Adrenal gland (tissue), 5 donors: Measurements from ENCODE around the gene SSTR4.

Experiments
- CTCF ChIP-seq, 6 experiments: fragments of 450-650 bp in 4 of 6; fragments of 200-600 bp in 2 of 6; sonication (generic) in 1 of 6; IDR thresholded peaks; 1 replicate in 5 of 6; 2 replicates in 1 of 6; pipeline versions ENCODE4 v1.5.1 to v1.8.0; 2016 to 2021; ENCODE audit warnings: antibody characterized with exemption in 6 of 6, mild to moderate bottlenecking in 2 of 6, moderate library complexity in 1 of 6
- POLR2A ChIP-seq, 2 donors: fragments of 450-650 bp; IDR thresholded peaks; one replicate each; pipeline ENCODE4 v1.6.1; 2017; ENCODE audit warnings: antibody characterized with exemption in 2 of 2, mild to moderate bottlenecking in 2 of 2, moderate library complexity in 1 of 2
- donor health status: DM: no; HTN: no; CAD: no.

- no peak for TF ChIP-seq CTCF (IDR thresholded peaks at IDR 0.05)
- TF ChIP-seq POLR2A (IDR thresholded peaks at IDR 0.05): no peak
Observed at GRCh38 chr20:23003077-23003635, 32.0 kb upstream of the SSTR4 start.
